Colonic mucosa (tissue), 4 donors: Measurements from ENCODE around the gene ABCA6. TPM values are rescaled to one million over a fixed set of nuclear protein-coding genes. Genes with fewer than 3 reads are reported as not detected.

Experiments used
- DNase-seq: peaks from one replicate; pipeline ENCODE4 v3.0.0-alpha.2; 2020
- H3K27ac ChIP-seq: fragments of 200-600 bp; one replicate; pipeline ENCODE4 v1.8.0; 2021
- H3K27me3 ChIP-seq: fragments of 200-600 bp; one replicate; pipeline ENCODE4 v1.8.0; 2021
- H3K36me3 ChIP-seq: fragments of 200-600 bp; one replicate; pipeline ENCODE4 v1.8.0; 2021
- H3K4me1 ChIP-seq: fragments of 200-600 bp; one replicate; pipeline ENCODE4 v1.8.0; 2021; ENCODE audit warnings: mild to moderate bottlenecking
- H3K4me3 ChIP-seq: fragments of 200-600 bp; one replicate; pipeline ENCODE4 v1.8.0; 2021
- H3K9ac ChIP-seq, 2 donors: one replicate each; pipeline ENCODE4 v1.7.0; 2013; ENCODE audit warnings: control low read depth in 2 of 2, low read depth in 2 of 2, low read length in 2 of 2
- H3K9me3 ChIP-seq: fragments of 200-600 bp; one replicate; pipeline ENCODE4 v1.8.0; 2021
- intact Hi-C: fragments of 100-400 bp; cut with DNase I; formaldehyde crosslinking; loops from one replicate; pipeline ENCODE4 v1.14.1; 2022
- total RNA-seq, 2 donors: library from RNA; stranded (reverse); fragmentation: NEBNext Ultra II Directional in 1 of 2; extraction: Animal tissue kit (Norgen Biotek cat#: 25700) in 1 of 2; gene quantifications; one replicate each; pipeline ENCODE4 v1.2.1, GENCODE V29; 2021
- TF ChIP-seq, protein P1 (sequence below): fragments of 200-600 bp; IDR thresholded peaks from one replicate; pipeline ENCODE4 v1.8.0; 2022; ENCODE audit warnings: antibody characterized with exemption, mild to moderate bottlenecking
- donor health status: healthy.
- donor health status: DM: no; HTN: no; CAD: no.
- donor health status: DM: no; HTN: no; CAD: no.

Gene ABCA6, protein sequence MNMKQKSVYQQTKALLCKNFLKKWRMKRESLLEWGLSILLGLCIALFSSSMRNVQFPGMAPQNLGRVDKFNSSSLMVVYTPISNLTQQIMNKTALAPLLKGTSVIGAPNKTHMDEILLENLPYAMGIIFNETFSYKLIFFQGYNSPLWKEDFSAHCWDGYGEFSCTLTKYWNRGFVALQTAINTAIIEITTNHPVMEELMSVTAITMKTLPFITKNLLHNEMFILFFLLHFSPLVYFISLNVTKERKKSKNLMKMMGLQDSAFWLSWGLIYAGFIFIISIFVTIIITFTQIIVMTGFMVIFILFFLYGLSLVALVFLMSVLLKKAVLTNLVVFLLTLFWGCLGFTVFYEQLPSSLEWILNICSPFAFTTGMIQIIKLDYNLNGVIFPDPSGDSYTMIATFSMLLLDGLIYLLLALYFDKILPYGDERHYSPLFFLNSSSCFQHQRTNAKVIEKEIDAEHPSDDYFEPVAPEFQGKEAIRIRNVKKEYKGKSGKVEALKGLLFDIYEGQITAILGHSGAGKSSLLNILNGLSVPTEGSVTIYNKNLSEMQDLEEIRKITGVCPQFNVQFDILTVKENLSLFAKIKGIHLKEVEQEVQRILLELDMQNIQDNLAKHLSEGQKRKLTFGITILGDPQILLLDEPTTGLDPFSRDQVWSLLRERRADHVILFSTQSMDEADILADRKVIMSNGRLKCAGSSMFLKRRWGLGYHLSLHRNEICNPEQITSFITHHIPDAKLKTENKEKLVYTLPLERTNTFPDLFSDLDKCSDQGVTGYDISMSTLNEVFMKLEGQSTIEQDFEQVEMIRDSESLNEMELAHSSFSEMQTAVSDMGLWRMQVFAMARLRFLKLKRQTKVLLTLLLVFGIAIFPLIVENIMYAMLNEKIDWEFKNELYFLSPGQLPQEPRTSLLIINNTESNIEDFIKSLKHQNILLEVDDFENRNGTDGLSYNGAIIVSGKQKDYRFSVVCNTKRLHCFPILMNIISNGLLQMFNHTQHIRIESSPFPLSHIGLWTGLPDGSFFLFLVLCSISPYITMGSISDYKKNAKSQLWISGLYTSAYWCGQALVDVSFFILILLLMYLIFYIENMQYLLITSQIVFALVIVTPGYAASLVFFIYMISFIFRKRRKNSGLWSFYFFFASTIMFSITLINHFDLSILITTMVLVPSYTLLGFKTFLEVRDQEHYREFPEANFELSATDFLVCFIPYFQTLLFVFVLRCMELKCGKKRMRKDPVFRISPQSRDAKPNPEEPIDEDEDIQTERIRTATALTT (N-terminal part only)
- total RNA-seq: 1 to 10 TPM; 2.1 to 5.9 TPM

DNA sequence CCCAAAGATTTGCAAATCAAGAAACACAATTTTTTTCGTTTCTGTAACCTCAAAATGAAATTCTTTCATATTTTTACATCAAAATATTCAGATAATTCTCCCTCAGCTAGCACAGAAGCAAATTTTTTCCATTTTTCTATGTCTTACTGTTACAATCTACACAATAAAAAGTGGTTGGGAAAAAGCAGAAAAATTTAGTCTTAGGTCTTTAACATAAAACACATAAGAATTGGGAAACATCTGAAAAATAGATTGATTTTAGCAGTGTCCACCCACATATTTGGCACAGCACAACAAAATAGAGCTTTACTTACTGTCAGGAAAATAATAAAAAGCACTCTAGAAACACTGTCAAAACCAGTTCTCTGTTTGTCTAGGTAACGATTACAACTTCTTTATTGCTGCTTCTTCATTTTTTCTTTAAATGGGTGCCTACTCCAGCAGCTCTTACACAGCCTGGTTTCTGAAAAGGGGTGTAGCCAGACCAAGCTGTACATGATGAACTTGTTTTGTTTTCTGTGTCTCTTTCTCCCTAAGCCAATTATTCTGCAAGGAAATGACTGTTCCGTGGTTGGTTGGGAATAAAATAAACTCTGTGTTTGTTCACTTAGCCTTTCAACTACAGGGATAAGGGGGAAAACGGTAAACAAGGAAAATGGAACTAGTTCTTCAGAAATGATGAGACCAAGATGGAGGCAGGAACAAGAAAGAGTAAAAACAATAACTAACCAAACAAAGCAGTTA lies at the start of gene ABCA6:
ABCA6 (minus strand) TSS at position 465 of the 744 bp plus-strand sequence. CDS start 1,192 bp downstream, outside the sequence.
- intact Hi-C loops: no loop called here
- Histone ChIP-seq H3K27ac (peak within 1 kb of the TSS; percentile 25), H3K4me1 (no peaks in the 10 kb centered on the region), H3K36me3 (no peaks in the 10 kb centered on the region), H3K9ac (no peak within 1 kb of the TSS), H3K4me3 (no peak within 1 kb of the TSS), H3K27me3 (no peaks in the 10 kb centered on the region), H3K9me3 (no peaks in the 10 kb centered on the region)
- TF ChIP-seq, protein P1, sequence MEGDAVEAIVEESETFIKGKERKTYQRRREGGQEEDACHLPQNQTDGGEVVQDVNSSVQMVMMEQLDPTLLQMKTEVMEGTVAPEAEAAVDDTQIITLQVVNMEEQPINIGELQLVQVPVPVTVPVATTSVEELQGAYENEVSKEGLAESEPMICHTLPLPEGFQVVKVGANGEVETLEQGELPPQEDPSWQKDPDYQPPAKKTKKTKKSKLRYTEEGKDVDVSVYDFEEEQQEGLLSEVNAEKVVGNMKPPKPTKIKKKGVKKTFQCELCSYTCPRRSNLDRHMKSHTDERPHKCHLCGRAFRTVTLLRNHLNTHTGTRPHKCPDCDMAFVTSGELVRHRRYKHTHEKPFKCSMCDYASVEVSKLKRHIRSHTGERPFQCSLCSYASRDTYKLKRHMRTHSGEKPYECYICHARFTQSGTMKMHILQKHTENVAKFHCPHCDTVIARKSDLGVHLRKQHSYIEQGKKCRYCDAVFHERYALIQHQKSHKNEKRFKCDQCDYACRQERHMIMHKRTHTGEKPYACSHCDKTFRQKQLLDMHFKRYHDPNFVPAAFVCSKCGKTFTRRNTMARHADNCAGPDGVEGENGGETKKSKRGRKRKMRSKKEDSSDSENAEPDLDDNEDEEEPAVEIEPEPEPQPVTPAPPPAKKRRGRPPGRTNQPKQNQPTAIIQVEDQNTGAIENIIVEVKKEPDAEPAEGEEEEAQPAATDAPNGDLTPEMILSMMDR: no peak
- DNase-seq: no peak

DNA sequence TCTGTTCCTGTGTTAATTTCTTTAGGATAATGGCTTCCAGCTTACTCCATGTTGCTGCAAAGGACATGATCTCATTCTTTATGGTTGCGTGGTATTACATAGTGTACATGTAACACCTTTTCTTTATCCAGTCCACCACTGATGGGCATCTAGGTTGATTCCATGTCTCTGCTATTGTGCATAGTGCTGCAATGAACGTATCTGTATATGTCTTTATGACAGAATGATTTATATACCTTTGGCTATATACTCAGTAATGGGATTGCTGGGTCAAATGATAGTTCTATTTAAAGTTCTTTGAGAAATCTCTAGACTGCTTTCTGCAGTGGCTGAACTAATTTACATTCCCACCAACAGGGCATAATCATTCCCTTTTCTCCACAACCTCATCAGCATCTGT lies 47.1 kb upstream of the ABCA6 start:
- H3K4me3 ChIP-seq: no peak overlapping the region
- H3K27ac ChIP-seq: no peak overlapping the region
- H3K36me3 ChIP-seq: no peaks in the 10 kb centered on the region
- H3K9ac ChIP-seq: no peak overlapping the region
- intact Hi-C loops: no loop called here
- TF ChIP-seq, protein P1: no peak
- H3K9me3 ChIP-seq: no peaks in the 10 kb centered on the region
- H3K4me1 ChIP-seq: no peaks in the 10 kb centered on the region
- no peak for DNase-seq
- no peaks in the 10 kb centered on the region for H3K27me3 ChIP-seq

DNA sequence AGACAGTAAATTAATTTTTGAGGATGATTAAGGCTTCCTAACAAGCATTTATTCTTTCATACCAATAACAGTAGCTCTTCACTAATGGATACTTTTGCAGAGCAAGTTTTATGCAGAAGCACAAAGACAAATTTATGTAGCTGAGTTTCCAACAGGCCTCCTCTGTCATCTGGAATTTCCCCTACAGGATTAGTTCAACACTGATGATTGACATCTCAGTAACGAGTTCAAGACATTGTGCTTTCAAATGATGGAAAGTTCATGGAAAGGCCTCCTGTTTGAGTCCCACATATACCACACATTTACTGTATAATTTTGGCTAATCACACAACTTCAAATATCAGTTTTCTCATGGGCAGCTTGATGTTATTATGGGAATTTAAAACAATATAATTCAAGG lies 46.4 kb upstream of the ABCA6 start:
- Histone ChIP-seq H3K36me3 (no peaks in the 10 kb centered on the region), H3K9me3 (no peaks in the 10 kb centered on the region), H3K4me1 (no peaks in the 10 kb centered on the region), H3K4me3 (no peak overlapping the region), H3K9ac (no peak overlapping the region), H3K27me3 (no peaks in the 10 kb centered on the region), H3K27ac (no peak overlapping the region)
- no peak for DNase-seq
- intact Hi-C loops: no loop called here
- TF ChIP-seq, protein P1: no peak

DNA sequence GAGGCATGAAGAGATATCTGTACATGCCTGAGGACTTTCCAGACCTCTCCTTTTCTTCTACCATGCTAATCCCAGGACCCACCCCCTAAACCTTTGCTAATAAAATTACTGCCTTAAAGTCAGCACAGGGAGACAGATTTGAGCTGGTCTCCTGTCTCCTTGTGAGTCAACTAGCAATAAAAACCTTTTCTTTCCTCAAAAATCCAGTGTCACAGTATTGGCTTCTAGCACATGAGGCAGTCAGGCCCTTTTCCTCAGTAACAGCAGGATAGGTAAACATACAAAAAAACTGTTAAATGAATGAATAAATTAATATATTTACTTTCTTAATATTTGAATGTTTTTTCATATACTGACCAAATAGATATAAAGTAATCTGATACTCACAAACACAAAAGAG lies 45.6 kb upstream of the ABCA6 start:
- H3K9me3 ChIP-seq: no peaks in the 10 kb centered on the region
- TF ChIP-seq, protein P1: no peak
- H3K9ac ChIP-seq: no peak overlapping the region
- H3K4me1 ChIP-seq: no peaks in the 10 kb centered on the region
- H3K4me3 ChIP-seq: no peak overlapping the region
- DNase-seq: no peak
- no peaks in the 10 kb centered on the region for H3K36me3 ChIP-seq
- H3K27ac ChIP-seq: no peak overlapping the region
- no peaks in the 10 kb centered on the region for H3K27me3 ChIP-seq
- intact Hi-C loops: no loop called here
